Cerebellar cortex (tissue), 1 donor: ENCODE results near the gene ARHGEF4.

Experiments
- DNase-seq: peaks from one replicate; pipeline ENCODE4 v3.0.0-alpha.2; 2015; ENCODE audit warnings: low spot score

ARHGEF4 gene

GRCh38 chr2:131093006-131093695 is 256.4 kb downstream of the ARHGEF4 start, which contains the start of gene FAM168B:
FAM168B (minus strand) TSS chr2:131093460; CDS start chr2:131082646, 10,814 bp downstream.
- DNase-seq, result peak; percentile 77

- DNase-seq, result peak; percentile 72
Measured at GRCh38 chr2:131093696-131094462, 257.2 kb downstream of the ARHGEF4 start.

GRCh38 chr2:131094463-131095281 is 258.0 kb downstream of the ARHGEF4 start:
- no peak for DNase-seq
